GM19025 (cell line): ENCODE data around the gene TCFL5.

Experiments used
- ATAC-seq: cut with Tn5 transposase; IDR thresholded peaks from one replicate; pipeline ENCODE4 v1.9.1; 2021; ENCODE audit warnings: mild to moderate bottlenecking, low read depth, moderate library complexity; ENCODE audit not compliant: unreplicated experiment

The TCFL5 gene

GRCh38 chr20:62825986-62826645 is 35.5 kb downstream of the TCFL5 start:
- no peak for ATAC-seq

GRCh38 chr20:62825333-62825985 is 36.2 kb downstream of the TCFL5 start:
- ATAC-seq = no peak

DNA sequence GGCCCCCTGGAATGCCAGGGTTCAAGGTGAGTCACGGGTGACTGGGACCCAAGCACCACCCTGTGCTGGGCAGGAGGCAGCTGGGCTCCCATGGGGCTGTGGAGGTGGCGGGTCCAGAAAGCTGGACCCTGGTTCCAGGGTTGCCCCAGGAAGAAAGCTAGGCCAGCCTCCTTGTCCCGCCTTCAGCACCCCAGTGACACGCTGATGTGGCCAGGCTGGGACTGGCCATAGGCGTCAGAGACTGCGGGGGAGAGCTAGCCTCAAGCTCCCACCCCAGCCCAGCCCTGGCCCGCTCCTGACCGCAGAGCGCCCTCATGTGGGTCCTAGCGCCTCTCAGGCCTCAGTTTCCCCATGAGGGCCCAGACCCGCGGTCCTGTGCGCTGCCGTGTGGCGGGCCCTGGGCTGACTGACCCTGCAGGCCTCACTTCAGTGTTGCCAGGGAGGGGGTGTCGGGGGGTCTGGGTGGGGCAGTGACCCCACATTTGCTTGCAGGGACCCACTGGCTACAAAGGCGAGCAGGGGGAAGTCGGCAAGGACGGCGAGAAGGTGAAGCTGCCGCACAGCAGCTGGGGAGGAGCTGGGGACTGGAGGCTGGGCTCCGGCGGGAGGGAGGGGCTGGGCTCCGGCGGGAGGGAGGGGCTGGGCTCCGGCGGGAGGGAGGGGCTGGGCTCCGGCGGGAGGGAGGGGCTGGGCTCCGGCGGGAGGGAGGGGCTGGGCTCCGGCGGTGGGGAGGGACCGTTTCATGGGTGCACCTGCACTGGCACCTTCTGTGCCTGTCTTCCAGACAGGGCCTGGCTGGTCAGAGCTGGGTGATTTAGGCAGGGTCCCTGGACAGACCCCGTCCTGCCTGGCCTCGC is 36.9 kb downstream of the TCFL5 start:
- no peak for ATAC-seq

DNA sequence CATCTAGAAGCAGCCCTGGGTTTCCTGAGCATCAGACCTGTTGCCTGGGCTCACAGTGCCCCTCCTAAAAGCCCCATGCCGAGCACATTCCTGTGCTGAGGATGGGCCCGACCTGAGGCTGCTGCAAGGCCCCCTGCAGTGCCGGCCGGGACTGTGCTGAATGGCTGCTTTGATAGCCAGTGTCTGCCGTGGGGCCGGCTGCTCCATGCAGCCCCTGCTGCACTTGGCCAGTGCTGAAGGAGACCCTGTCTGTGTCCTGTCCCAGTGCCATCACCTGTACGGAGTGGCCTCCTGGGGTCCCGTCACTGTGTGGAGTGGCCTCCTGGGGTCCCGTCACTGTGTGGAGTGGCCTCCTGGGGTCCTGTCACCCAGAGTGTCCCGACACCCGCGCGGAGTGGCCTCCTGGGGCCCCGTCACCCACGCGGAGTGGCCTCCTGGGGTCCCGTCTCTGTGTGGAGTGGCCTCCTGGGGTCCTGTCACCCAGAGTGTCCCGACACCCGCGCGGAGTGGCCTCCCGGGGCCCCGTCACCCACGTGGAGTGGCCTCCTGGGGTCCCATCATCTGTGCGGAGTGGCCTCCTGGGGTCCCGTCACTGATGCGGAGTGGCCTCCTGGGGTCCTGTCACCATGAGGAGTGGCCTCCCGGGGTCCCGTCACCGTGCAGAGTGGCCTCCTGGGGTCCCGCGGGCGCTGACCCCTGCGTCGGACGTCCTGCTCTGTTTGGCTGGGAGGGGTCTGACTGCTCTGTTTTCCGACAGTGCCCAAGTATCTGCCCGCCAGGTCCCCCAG is 37.7 kb downstream of the TCFL5 start:
- ATAC-seq = no peak

- no peak for ATAC-seq
Measured at GRCh38 chr20:62822788-62823651, 38.6 kb downstream of the TCFL5 start.

- no peak for ATAC-seq
Measured at GRCh38 chr20:62822239-62822787, 39.3 kb downstream of the TCFL5 start.

GRCh38 chr20:62821726-62822210 is 39.9 kb downstream of the TCFL5 start:
- ATAC-seq = no peak

GRCh38 chr20:62820962-62821725 is 40.5 kb downstream of the TCFL5 start:
- ATAC-seq = no peak

- no peak for ATAC-seq
Measured at GRCh38 chr20:62820208-62820961, 41.2 kb downstream of the TCFL5 start.

DNA sequence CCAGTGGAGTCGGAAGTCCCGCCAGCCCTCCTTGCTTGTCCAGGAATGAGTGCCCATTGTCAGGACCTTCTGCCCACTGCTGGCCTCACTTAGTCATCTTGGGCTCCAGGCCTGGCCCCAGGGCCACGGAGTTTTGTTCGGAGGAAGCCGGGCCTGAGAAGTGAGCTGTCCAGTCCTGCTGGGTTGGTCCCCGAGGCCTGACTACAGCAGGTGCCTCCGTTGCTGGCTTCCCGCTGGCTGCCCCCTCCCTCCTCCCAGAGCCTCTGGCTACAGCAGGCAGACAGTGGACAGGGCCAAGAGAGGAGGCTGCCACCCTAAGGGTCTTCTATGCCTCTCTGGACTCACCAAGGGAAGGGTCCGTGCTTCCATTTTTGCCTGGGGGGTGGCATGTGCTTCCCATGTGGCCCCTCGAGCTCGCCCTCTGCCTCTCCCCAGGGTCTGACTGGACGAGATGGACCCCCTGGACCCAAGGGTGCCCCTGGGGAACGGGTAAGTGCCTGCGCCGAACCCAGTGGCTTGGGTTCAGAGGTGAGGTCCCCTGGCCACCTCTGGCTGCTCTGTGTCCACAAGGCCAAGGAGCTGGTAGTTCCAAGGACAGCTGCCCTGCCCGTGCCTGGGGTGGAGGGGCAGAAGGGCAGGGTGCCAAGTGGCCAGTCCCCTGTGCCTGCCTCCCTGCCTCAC is 42.0 kb downstream of the TCFL5 start:
- ATAC-seq = no peak

GRCh38 chr20:62818592-62819493 is 42.8 kb downstream of the TCFL5 start:
- no peak for ATAC-seq

DNA sequence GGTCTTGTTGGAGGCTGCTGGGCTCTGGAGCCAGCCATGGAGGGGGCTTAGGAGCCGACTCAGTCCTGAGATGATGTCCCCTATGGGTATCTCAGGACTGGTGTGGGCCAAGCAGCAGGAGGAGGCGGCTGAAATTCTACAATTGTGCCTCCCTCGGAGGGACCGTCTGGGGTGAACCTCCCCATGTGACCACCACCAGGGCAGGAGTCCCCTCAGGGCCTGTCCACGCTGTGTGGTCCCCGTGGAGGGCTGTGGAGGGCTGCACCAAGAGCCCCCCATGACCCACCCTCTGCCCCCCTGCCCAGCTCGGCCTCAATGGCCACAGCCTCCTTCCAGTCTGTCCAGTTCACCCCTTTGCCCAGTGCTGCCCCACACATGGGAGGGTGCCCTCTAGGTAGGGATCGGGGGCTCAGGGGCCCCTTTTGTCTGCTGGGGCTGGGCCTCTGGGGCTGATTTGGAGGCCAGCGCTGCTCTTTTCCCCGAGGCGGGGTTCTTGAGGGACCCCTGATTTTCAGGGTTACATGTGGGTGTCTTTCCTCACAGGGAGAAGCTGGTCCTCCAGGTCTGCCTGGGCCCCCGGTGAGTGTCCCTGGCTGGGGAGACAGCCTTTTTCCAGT is 43.5 kb downstream of the TCFL5 start:
- ATAC-seq = no peak

GRCh38 chr20:62816884-62817873 is 44.4 kb downstream of the TCFL5 start, which contains the start of gene COL9A3:
Gene COL9A3 (plus strand): TSS chr20:62817050. CDS start chr20:62817065, 15 bp downstream.
- no peak for ATAC-seq

GRCh38 chr20:62816031-62816883 is 45.4 kb downstream of the TCFL5 start:
- ATAC-seq = no peak
